ENCODE data around the gene PXDN.

DNA sequence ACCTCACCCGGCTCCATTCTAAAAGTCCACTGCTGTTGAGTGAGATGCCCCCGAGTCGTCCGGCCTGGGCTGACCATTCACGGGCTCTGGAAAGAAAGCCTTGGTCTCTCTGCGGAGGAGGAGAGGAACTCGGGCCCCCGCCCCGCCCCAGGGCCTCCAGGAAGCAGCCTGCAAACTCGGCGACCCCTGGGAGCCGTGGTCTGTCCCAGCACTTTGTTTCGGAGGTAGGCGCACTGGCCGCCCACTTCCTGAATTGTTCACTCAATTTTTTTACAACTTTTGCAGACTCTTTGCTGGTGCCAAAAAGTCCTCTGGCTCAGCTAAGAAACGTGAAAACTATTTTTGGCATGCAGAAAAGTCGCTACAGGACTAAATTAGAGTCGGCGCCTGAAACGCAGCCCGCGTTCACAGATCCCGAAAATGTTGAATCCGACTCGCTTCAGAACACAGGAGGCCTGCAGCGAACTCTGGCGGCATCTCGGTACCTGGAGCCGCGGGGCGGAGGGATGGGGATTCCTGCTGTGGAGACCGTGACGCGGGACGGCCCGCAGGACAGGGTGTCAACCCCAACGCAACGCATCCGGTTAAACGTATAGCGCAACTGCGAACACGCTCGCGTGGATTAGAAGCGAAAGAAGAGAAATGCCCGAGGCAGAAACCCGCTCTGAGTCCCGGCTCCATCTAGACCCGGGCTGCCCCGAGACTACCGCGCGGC is 1.5 kb downstream of the PXDN start:
- TF ChIP-seq, protein P1, sequence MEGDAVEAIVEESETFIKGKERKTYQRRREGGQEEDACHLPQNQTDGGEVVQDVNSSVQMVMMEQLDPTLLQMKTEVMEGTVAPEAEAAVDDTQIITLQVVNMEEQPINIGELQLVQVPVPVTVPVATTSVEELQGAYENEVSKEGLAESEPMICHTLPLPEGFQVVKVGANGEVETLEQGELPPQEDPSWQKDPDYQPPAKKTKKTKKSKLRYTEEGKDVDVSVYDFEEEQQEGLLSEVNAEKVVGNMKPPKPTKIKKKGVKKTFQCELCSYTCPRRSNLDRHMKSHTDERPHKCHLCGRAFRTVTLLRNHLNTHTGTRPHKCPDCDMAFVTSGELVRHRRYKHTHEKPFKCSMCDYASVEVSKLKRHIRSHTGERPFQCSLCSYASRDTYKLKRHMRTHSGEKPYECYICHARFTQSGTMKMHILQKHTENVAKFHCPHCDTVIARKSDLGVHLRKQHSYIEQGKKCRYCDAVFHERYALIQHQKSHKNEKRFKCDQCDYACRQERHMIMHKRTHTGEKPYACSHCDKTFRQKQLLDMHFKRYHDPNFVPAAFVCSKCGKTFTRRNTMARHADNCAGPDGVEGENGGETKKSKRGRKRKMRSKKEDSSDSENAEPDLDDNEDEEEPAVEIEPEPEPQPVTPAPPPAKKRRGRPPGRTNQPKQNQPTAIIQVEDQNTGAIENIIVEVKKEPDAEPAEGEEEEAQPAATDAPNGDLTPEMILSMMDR (IDR thresholded peaks at IDR 0.05 in 2 of 3, conservative IDR thresholded peaks at IDR 0.05 in 1 of 3; ENCODE audit: control insufficient read depth in 2 of 3, extremely low read depth in 1 of 3, insufficient read depth in 1 of 3, low read depth in 3 of 3, low read length in 3 of 3) = no peak
- TF ChIP-seq FOXK2 (IDR thresholded peaks at IDR 0.05) (no peak), FOS (IDR thresholded peaks at IDR 0.05; ENCODE audit: borderline replicate concordance, extremely low read depth, insufficient read length) (no peak), MEF2A (IDR thresholded peaks at IDR 0.05; ENCODE audit: insufficient read depth, low read depth, low read length) (no peak)

Data from GM12878 (cell line).